HG03520 (cell line): ENCODE measurements around the gene RPP25L.

ENCODE experiments used
- ATAC-seq: cut with Tn5 transposase; IDR thresholded peaks from one replicate; pipeline ENCODE4 v1.9.1; 2021; ENCODE audit warnings: mild to moderate bottlenecking, moderate library complexity; ENCODE audit not compliant: unreplicated experiment

The RPP25L gene

DNA sequence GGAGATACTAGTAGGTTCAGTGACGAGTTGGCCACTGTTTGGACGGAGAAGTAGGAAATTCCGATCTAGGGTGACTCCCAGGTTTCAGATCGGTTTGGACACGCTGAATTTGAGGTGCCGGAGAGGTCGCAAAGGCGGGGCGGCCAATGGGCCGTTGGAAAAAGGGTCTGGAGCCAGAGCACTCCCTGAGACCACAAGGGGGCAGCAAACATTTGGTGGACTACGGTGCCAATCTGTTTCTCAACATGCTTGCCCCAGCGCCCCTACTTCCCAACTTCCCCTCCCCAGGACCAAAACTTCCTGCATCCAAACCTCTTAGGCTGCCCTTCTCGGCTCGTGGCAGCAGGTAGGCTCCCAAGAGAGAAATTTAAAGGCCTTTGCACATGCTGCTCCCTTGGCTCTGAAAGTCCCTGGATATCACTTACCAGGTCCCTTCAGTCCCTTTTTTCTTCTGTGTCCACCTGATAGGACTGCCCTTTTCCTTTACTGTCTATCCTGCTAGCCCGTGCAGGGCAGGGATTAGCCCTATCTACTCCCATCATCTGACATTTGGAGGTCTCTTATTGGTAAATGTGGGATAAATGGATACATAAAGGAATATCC, 992 bp upstream of the RPP25L start:
- ATAC-seq: no peak

DNA sequence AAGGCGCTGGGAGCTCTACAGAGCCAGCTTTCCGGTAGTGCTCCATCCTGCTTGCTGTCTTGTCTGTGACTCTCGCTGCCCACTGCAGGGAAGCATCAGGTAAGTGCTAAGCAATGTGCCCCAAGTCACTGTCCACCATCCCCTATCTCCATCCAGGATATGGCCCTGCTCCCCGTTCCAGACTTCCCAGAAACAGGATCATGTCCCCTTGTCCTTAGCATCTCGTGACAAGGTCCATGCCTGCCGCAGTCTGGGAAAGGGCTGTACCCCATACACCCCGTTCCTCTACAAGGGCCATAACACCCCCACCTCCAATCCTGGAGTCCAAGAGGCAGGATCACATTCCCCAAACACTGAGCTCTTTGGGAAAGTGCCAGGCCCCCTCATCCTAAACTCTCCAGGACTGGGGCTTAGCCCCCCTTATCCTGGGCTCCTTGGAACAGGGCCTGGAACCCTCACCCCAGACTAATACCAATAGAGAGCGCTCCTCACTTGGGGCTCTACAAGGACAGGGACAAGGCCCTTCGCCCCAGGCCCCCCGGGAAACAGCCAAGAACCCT, 566 bp downstream of the RPP25L start:
- ATAC-seq: no peak

GRCh38 chr9:34610434-34611206, 1.3 kb downstream of the RPP25L start:
- no peak for ATAC-seq

DNA sequence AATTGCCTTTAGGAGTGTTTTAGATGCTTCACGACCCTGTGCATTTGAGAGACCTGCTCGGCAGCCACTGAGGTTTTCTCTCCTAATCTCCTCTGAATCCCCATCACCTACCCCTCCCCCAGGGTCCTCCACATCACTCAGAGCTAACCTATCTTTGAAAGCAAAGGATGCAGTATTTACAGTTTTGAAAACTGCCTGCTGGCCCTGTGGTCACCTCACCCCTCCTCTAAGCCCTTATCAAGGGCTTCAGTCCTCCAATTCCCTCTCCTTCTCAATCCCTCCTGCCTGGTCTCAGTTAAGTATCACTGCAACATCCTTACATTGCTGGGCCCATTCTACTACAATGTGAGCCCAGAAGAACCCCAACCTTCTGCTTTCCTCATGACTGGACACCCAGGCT, 4.6 kb downstream of the RPP25L start:
- no peak for ATAC-seq

DNA sequence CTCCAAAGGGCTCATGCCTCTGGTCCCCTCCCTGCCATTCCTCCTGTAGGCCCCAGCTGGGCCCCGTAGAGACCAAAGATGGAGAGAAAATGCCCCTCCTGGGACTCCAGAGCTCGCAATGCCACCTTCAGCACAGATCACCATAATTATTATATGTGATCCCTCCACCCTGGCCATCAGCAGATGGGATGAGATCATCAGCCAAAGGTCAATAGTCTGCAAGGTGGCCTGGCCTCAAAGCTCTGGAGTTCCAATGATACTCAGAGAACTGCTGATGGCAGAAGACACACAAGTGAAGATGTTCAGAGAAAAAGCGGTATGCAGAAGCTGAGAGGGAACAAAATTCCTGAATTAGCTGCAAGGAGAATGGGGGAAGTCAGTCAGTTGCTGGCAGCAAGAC, 5.0 kb downstream of the RPP25L start:
- ATAC-seq: no peak

- ATAC-seq: no peak
Measured at GRCh38 chr9:34606190-34606589, 5.7 kb downstream of the RPP25L start.

- ATAC-seq: peak; percentile 48
Measured at GRCh38 chr9:34603610-34604231, 8.2 kb downstream of the RPP25L start.

DNA sequence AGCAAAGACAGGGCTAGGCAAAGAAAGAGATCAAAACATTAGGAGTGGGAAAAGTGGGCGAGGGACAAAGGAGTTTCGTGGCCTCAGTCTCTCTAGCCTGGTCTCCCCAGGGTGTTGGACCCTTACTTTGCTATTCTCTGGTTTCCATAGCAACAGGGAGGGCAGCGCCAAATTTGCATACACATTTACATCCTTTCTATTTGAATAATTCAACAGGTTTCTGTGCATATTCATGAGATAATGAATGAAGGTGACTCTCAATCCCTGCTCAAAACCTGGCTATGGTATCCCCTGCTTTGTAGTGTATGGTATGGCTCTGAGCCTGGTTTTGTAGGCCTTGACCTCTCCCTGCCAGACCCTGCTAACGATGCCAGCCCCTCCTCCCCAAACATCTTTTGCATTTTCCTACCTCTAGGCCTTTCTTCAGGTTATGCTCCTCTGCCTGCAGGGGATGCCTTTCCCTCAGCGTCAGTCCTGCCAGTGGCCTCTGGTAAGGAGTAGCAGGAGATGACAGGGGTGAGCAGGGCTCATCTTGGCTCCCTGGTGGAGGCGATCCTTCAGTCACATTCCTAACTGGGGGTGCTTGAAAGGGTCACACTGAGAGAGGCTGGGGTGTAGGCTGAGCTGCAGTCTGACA, 9.8 kb downstream of the RPP25L start:
- no peak for ATAC-seq

DNA sequence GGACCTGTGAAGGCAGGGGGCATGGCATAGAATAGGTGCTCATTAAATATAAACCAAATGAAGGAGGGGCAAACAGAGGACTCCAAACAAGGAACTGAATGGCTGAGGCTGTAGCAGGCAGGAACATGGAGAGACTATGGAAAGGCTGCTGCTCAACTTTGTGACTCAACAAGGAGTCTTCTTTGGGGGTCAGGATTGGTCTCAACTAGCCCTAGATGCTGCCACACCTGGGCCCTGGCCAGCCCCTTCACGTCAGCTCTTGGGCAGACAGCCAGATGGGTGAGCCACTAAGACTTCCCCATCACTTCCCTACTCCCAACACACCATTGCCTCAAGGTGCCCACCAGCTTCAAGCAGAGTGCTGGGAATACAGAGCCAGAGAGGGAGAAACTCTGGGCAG, 11.0 kb downstream of the RPP25L start:
- ATAC-seq: no peak

GRCh38 chr9:34599546-34599945, 12.4 kb downstream of the RPP25L start:
- ATAC-seq: no peak

DNA sequence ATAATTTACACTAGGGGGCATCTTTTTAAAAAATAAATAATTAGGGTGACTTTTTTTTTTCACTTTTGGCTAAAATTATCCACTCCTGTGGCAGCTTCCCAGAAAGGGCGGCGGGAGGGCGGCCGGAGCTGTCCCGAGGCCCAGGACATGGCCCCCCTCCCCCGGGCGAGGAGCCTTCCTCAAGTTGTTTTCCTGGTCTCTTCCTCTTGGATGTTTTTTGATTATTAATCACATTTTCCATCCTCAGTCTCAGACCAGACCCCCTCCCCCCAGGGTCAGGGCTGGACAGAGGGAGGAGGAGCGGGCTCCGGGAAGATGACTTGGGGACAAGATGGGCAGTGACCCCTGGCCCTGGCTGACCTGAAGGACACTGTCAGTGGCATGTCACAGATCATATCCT, 17.7 kb downstream of the RPP25L start:
- ATAC-seq: no peak

- no peak for ATAC-seq
Measured at GRCh38 chr9:34592895-34593601, 18.8 kb downstream of the RPP25L start.

GRCh38 chr9:34591917-34592866, 19.7 kb downstream of the RPP25L start:
- ATAC-seq: no peak

DNA sequence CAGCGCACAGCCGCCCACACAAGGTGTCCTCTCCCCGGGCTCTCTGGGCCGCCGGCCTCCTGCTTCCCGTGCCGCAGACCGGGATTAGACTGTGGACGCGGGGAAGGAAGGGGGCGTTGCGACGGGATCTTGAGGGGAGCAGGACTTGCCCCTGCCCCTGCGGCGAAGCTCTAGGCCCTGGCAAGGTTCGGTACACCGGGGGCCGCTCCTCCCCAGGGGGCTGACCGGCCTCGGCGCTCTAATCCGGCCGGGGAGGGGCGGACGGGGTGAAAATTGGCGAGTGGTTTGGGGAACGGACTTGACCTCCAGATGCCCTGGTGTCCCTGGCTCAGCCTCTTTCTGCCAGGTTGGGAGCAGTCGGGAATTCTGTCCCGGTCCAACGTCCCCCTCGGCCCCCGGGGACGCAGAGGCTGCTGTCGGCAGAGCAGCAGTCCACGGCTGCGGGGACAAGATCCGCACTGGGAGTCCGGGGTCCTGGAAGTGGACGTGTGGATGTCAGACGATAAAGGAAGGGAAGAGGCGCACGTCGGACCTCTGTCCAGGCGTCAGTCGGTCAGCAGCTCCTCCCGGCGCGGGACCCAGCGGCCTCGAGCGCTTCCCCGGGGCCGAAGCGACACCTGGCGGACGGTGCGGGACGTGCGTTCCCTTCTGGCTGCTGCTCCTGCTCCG, 20.5 kb downstream of the RPP25L start:
- ATAC-seq: no peak

DNA sequence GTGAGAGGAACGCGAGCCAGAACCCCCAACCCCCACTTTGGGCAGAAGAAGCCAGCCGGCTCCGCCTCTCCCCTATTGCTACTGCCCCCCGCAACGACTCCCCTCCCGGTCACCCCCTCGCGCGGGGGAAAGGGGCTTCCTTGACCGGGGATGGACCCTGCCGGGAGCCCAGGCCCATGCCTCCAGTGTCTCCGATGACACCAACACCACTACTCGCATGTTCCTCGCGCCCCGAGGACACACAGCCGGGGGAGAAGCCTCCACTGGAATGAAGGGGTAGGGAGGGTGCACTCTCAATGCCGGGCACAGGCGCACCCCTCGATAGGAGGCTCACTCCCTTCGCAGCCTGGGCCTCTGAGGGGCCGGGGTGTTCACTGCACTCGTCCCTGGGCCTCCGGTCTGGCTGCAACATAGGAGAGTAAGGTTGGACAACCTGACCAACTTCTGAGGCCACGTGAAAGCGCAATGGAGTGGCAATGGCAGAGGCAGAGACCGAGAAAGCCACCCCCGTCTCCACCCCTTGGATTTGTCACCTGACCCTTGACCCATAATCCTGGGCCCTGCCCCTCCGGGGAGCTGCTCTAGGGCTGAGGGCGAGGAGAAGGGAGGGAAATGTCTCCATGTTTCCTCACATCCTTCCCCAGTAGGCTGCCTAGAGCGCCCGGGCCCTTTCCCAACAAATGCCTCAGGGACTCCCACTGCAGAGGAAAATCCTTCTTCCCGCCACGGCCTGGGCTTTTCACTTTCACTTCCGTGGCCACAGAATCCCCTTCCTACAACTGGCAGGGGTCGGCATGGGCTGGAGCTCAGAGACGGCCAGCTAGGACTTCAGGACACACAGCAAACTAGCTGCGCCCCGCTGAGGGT, 21.3 kb downstream of the RPP25L start:
- no peak for ATAC-seq

DNA sequence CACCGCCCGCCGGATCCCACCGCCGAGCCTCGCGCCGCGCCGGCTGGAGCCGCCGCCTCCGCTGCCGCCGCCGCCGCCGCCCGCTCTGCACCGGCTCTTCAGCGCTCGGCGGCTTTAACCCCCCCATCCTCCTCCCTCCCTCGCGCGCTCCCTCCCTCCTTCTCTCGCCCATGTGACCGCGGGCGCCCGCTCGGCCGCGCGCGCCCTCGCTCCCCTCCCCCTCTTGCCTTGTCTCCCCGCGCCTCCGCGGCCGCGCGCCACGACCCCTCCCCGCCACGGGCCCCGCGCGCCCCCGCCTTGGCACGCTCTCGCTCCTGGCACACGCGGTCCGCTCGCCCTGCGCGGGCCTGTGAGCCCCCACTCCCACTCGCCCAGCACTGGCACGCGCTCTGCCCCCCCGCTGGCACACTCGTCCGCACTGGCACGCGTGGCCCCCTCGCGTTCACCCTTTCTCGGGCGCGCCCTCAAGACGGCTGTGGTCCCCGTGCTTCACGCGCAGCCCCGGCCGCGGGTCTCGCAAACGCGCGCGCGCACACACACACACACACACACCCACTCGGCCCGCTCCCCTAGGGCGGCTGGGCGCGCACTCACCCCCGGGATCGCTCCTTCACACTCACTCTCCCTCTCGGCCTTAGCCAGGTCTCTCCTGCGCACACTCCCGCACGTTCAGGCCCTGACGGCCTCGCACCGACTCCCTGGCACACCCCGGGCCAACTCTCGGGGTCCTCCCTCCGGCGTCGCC, 22.1 kb downstream of the RPP25L start, which contains the start of gene CNTFR:
CNTFR (minus strand) TSS at position 89 of the 745 bp plus-strand sequence. CDS start 20,743 bp downstream, outside the sequence.
- no peak for ATAC-seq
